Measurements from ENCODE around the gene ATXN1.
"Not testable (repeated sequence)": the region's sequence is repeated elsewhere in the genome, so short reads cannot be mapped to it uniquely, and the experiment has no call there.

The ATXN1 gene

GRCh38 chr6:16634855-16635254 is 126.4 kb downstream of the ATXN1 start:
- DNase-seq: no peak

- no peak for DNase-seq
These were observed 127.3 kb downstream of the ATXN1 start for GRCh38 chr6:16633961-16634360.

GRCh38 chr6:16633465-16633864 is 127.8 kb downstream of the ATXN1 start:
- no peak for DNase-seq

- DNase-seq: no peak
These were observed 129.2 kb downstream of the ATXN1 start for GRCh38 chr6:16632101-16632500.

GRCh38 chr6:16630026-16630643 is 131.1 kb downstream of the ATXN1 start:
- DNase-seq: no peak

GRCh38 chr6:16628580-16628979 is 132.7 kb downstream of the ATXN1 start:
- DNase-seq: not testable (repeated sequence)

GRCh38 chr6:16626650-16627049 is 134.6 kb downstream of the ATXN1 start:
- no peak for DNase-seq

- no peak for DNase-seq
These were observed 135.7 kb downstream of the ATXN1 start for GRCh38 chr6:16625291-16626265.

- no peak for DNase-seq
These were observed 136.5 kb downstream of the ATXN1 start for GRCh38 chr6:16624636-16625290.

GRCh38 chr6:16623731-16624130 is 137.5 kb downstream of the ATXN1 start:
- no peak for DNase-seq

GRCh38 chr6:16623029-16623653 is 138.1 kb downstream of the ATXN1 start:
- DNase-seq: no peak

- no peak for DNase-seq
These were observed 139.1 kb downstream of the ATXN1 start for GRCh38 chr6:16622193-16622592.

- no peak for DNase-seq
These were observed 140.3 kb downstream of the ATXN1 start for GRCh38 chr6:16621002-16621401.

GRCh38 chr6:16619777-16620176 is 141.5 kb downstream of the ATXN1 start:
- DNase-seq: no peak

- DNase-seq: no peak
These were observed 142.3 kb downstream of the ATXN1 start for GRCh38 chr6:16618962-16619361.

GRCh38 chr6:16615215-16615614 is 146.0 kb downstream of the ATXN1 start:
- not testable (repeated sequence) for DNase-seq

GRCh38 chr6:16614143-16614542 is 147.1 kb downstream of the ATXN1 start:
- not testable (repeated sequence) for DNase-seq

- not testable (repeated sequence) for DNase-seq
These were observed 147.8 kb downstream of the ATXN1 start for GRCh38 chr6:16613504-16613903.

- no peak for DNase-seq
These were observed 152.8 kb downstream of the ATXN1 start for GRCh38 chr6:16608444-16608843.

- DNase-seq: no peak
These were observed 159.2 kb downstream of the ATXN1 start for GRCh38 chr6:16602035-16602434.

GRCh38 chr6:16600701-16601100 is 160.6 kb downstream of the ATXN1 start:
- no peak for DNase-seq

- DNase-seq: no peak
These were observed 161.2 kb downstream of the ATXN1 start for GRCh38 chr6:16600026-16600425.

Measured in GDM1 (cell line).